Subcutaneous adipose tissue (tissue), 4 donors: ENCODE results near the gene PHYH. TPM values are rescaled to one million over a fixed set of nuclear protein-coding genes. Genes with fewer than 3 reads are reported as not detected.

Experiments
- CTCF ChIP-seq: fragments of 450-650 bp; IDR thresholded peaks from one replicate; pipeline ENCODE4 v1.5.1; 2016; ENCODE audit warnings: low read depth, mild to moderate bottlenecking, control low read depth, antibody characterized with exemption, moderate library complexity
- total RNA-seq, 4 donors: library from RNA; depleted of rRNA; stranded (reverse); fragments of >200 nt; gene quantifications; one replicate each; pipeline ENCODE4 v1.1.0, GENCODE V29; 2016

The PHYH gene
- total RNA-seq, 4 donors from 2014 or later, result 47.4 to 93.8 (median 57.4) TPM

DNA sequence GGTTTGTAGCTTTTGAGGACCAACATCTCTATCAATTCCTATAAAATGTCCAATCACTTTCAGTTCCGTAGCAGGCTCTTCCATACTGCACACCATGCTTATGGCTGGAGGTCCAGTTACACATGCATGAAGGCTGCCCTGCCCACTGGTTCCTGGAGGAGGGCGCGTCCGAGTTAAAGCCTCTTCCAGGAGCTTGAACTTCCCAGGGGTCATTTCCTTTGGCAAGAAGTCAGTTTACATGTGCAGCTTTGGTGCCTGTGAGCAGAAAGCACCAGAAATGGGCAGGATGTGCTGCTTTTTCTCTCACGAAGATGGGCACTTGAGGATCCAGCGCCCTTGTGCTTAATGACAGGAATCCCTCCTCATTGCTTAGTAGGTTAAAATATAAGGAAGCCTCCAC lies 17.6 kb upstream of the PHYH start:
- TF ChIP-seq CTCF, result no peak

GRCh38 chr10:13316635-13317311 lies 16.9 kb upstream of the PHYH start:
- no peak for TF ChIP-seq CTCF

DNA sequence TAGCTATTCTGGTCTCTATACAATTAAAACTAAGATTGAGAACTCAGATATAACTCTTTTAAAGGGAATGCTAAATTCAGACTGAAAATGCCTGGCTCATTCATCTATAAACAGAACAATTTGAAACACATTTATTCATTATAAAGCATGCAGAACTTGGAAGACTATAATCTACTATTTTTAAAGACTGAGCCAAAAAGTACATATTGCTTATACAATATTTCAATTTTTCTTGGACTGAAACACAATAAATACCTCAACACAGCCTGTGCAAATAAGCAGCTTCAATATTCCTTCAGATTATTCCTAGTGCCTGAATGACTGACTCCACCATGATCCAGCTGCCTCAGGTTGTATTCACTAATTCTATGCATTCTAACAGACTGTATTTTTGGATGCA lies 15.5 kb upstream of the PHYH start:
- no peak for TF ChIP-seq CTCF

- no peak for TF ChIP-seq CTCF
Measured at GRCh38 chr10:13311177-13311575, 11.3 kb upstream of the PHYH start.

- TF ChIP-seq CTCF, result no peak
Measured at GRCh38 chr10:13310518-13311176, 10.8 kb upstream of the PHYH start.

DNA sequence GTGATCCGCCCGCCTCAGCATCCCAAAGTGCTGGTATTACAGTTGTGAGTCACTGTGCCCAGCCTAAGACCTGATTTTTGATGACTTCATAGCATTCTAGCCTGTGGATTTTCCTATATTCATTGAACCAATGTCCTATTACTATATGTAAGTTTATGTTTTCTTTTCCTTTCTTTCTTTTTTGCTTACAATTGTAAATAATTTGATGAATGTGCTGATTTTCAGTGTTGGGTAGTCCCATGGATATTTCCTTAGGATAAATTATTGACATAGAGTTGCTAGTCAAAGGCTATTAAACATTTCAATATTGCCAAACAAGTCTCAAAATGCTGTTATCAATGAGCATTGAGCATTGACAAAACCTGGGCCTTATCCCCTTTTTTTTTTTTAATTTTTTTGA lies 9.9 kb upstream of the PHYH start:
- no peak for TF ChIP-seq CTCF

- TF ChIP-seq CTCF, result no peak
Measured at GRCh38 chr10:13308096-13308495, 8.2 kb upstream of the PHYH start.
